ENCODE measurements around the gene NELFE.
"Not testable (repeated sequence)": the region's sequence is repeated elsewhere in the genome, so short reads cannot be mapped to it uniquely, and the experiment has no call there.

NELFE gene

GRCh38 chr6:31979238-31979898, 20.6 kb upstream of the NELFE start:
- no peak for TF ChIP-seq CTCF (IDR thresholded peaks at IDR 0.05; ENCODE audit: control insufficient read depth, insufficient read depth, low read depth, low read length, missing control alignments)
- H3K4me3 ChIP-seq (ENCODE audit: control insufficient read depth, low read depth, low read length), result no peak overlapping the region
- DNase-seq (ENCODE audit: low read depth), result no peak

- TF ChIP-seq CTCF (IDR thresholded peaks at IDR 0.05; ENCODE audit: control insufficient read depth, insufficient read depth, low read depth, low read length, missing control alignments), result no peak
- H3K4me3 ChIP-seq (ENCODE audit: control insufficient read depth, low read depth, low read length), result no peak overlapping the region
- no peak for DNase-seq (ENCODE audit: low read depth)
Measured at GRCh38 chr6:31978831-31979230, 20.1 kb upstream of the NELFE start.

GRCh38 chr6:31977816-31978431, 19.2 kb upstream of the NELFE start:
- H3K4me3 ChIP-seq (ENCODE audit: control insufficient read depth, low read depth, low read length), result no peak overlapping the region
- DNase-seq (ENCODE audit: low read depth), result no peak
- no peak for TF ChIP-seq CTCF (IDR thresholded peaks at IDR 0.05; ENCODE audit: control insufficient read depth, insufficient read depth, low read depth, low read length, missing control alignments)

- DNase-seq (ENCODE audit: low read depth); H3K4me3 ChIP-seq (ENCODE audit: control insufficient read depth, low read depth, low read length): not testable (repeated sequence)
Measured at GRCh38 chr6:31976065-31976464, 17.3 kb upstream of the NELFE start.

GRCh38 chr6:31972709-31973350, 14.1 kb upstream of the NELFE start:
- TF ChIP-seq CTCF (IDR thresholded peaks at IDR 0.05; ENCODE audit: control insufficient read depth, insufficient read depth, low read depth, low read length, missing control alignments), result no peak

GRCh38 chr6:31971993-31972708, 13.4 kb upstream of the NELFE start, which contains the start of gene DXO:
Gene DXO (minus strand): TSS chr6:31972138. CDS start chr6:31971675, 463 bp downstream.
- no peak for TF ChIP-seq CTCF (IDR thresholded peaks at IDR 0.05; ENCODE audit: control insufficient read depth, insufficient read depth, low read depth, low read length, missing control alignments)
- peak within 1 kb of the TSS; percentile 84 for H3K4me3 ChIP-seq (ENCODE audit: control insufficient read depth, low read depth, low read length)

More at GRCh38 chr6:31972709-31973350, 14.1 kb upstream of the NELFE start:
- H3K4me3 ChIP-seq (ENCODE audit: control insufficient read depth, low read depth, low read length), result peak overlapping the region; percentile 84
- DNase-seq (ENCODE audit: low read depth), result peak; percentile 29

More at GRCh38 chr6:31971993-31972708, 13.4 kb upstream of the NELFE start, which contains the start of gene DXO:
- DNase-seq (ENCODE audit: low read depth), result peak; percentile 95

Measured in AG09309 (cell line).